CD14-positive monocyte (primary cell): ENCODE data around the gene FAM163B. TPM values are rescaled to one million over a fixed set of nuclear protein-coding genes. Genes with fewer than 3 reads are reported as not detected.

Experiments
- DNase-seq, 3 donors: peaks; one replicate each; pipeline ENCODE4 v3.0.0-alpha.2; 2011 to 2022
- H2AFZ ChIP-seq: 2 replicates; pipeline ENCODE4 v1.6.0; 2012; ENCODE audit warnings: mild to moderate bottlenecking, low read depth, low read length, inconsistent platforms; ENCODE audit not compliant: insufficient read depth, poor library complexity, severe bottlenecking
- H3K27ac ChIP-seq, 2 donors: 1 replicate in 1 of 2; 2 replicates in 1 of 2; pipeline ENCODE4 v1.5.1; 2012 to 2013; ENCODE audit warnings: low read length in 2 of 2, control low read depth in 1 of 2, inconsistent platforms in 1 of 2, low read depth in 1 of 2, mild to moderate bottlenecking in 1 of 2
- H3K27me3 ChIP-seq, 2 donors: one replicate each; pipeline versions ENCODE4 v1.6.0 to v1.6.1; 2011 to 2013; ENCODE audit warnings: low read length in 2 of 2; ENCODE audit not compliant: control insufficient read depth in 2 of 2, insufficient read depth in 2 of 2
- H3K36me3 ChIP-seq, 2 donors: replicated peaks in 1 of 2; 1 replicate in 1 of 2; 2 replicates in 1 of 2; pipeline versions ENCODE4 v1.5.1 to v1.6.1; 2012 to 2013; ENCODE audit warnings: low read length in 2 of 2, control low read depth in 1 of 2, inconsistent platforms in 1 of 2, mild to moderate bottlenecking in 1 of 2; ENCODE audit not compliant: insufficient read depth in 2 of 2, control insufficient read depth in 1 of 2
- H3K4me1 ChIP-seq, 2 donors: 1 replicate in 1 of 2; 2 replicates in 1 of 2; pipeline versions ENCODE4 v1.5.1 to v1.6.1; 2012 to 2013; ENCODE audit warnings: low read length in 2 of 2, control low read depth in 1 of 2, inconsistent platforms in 1 of 2, mild to moderate bottlenecking in 1 of 2, moderate library complexity in 1 of 2; ENCODE audit not compliant: insufficient read depth in 2 of 2, control insufficient read depth in 1 of 2
- H3K4me2 ChIP-seq: replicated peaks from 2 replicates; pipeline ENCODE3; 2012; ENCODE audit warnings: low read length, moderate library complexity, mild to moderate bottlenecking; ENCODE audit not compliant: poor library complexity, severe bottlenecking; ENCODE audit errors: extremely low read depth
- H3K4me3 ChIP-seq, 3 experiments: fragments of 200-600 bp in 1 of 3; sonication (generic) in 1 of 3; replicated peaks in 1 of 3; 1 replicate in 2 of 3; 2 replicates in 1 of 3; pipeline ENCODE4 v1.5.1; 2011 to 2013; ENCODE audit warnings: low read length in 3 of 3, mild to moderate bottlenecking in 3 of 3, control low read depth in 2 of 3, low read depth in 2 of 3, inconsistent platforms in 1 of 3, moderate library complexity in 1 of 3
- H3K79me2 ChIP-seq: 2 replicates; pipeline ENCODE4 v1.6.0; 2012; ENCODE audit warnings: mild to moderate bottlenecking, control low read depth, inconsistent platforms, low read length, moderate library complexity; ENCODE audit not compliant: insufficient read depth
- H3K9ac ChIP-seq: 2 replicates; pipeline ENCODE4 v1.6.0; 2017; ENCODE audit warnings: low read length, mild to moderate bottlenecking; ENCODE audit not compliant: insufficient read depth, poor library complexity, severe bottlenecking
- H3K9me3 ChIP-seq, 2 donors: replicated peaks in 1 of 2; 1 replicate in 1 of 2; 2 replicates in 1 of 2; pipeline versions ENCODE4 v1.5.1 to v1.6.1; 2012 to 2013; ENCODE audit warnings: low read length in 2 of 2, control low read depth in 1 of 2; ENCODE audit not compliant: control insufficient read depth in 1 of 2, insufficient read depth in 1 of 2
- H4K20me1 ChIP-seq: 2 replicates; pipeline ENCODE4 v1.6.0; 2012; ENCODE audit warnings: mild to moderate bottlenecking, low read length, control low read depth, moderate library complexity; ENCODE audit not compliant: insufficient read depth
- H3K27ac Mint-ChIP-seq, 7 donors: one replicate each; pipeline ENCODE4 v1.8.0; 2020; ENCODE audit warnings: mild to moderate bottlenecking in 7 of 7, mixed read lengths in 7 of 7, moderate library complexity in 6 of 7, inconsistent platforms in 2 of 7
- H3K27me3 Mint-ChIP-seq, 3 donors: one replicate each; pipeline ENCODE4 v1.8.0; 2021 to 2022; ENCODE audit warnings: low read depth in 3 of 3, mild to moderate bottlenecking in 3 of 3, mixed read lengths in 3 of 3, moderate library complexity in 3 of 3, inconsistent platforms in 1 of 3
- H3K36me3 Mint-ChIP-seq, 2 donors: one replicate each; pipeline ENCODE4 v1.8.0; 2020; ENCODE audit warnings: mixed read lengths in 2 of 2, inconsistent platforms in 1 of 2, mild to moderate bottlenecking in 1 of 2
- H3K4me1 Mint-ChIP-seq: one replicate; pipeline ENCODE4 v1.8.0; 2020; ENCODE audit warnings: mild to moderate bottlenecking, mixed read lengths
- H3K4me3 Mint-ChIP-seq, 2 donors: one replicate each; pipeline ENCODE4 v1.8.0; 2020; ENCODE audit warnings: mild to moderate bottlenecking in 2 of 2, mixed read lengths in 2 of 2, moderate library complexity in 1 of 2
- H3K9me3 Mint-ChIP-seq, 7 donors: one replicate each; pipeline ENCODE4 v1.8.0; 2020 to 2022; ENCODE audit warnings: mixed read lengths in 7 of 7, mild to moderate bottlenecking in 6 of 7, moderate library complexity in 6 of 7, inconsistent platforms in 2 of 7
- CTCF ChIP-seq: fragments of 200-600 bp; IDR thresholded peaks from one replicate; pipeline ENCODE4 v1.8.0; 2022; ENCODE audit warnings: antibody characterized with exemption, mild to moderate bottlenecking
- WGBS: methylation state at CpG from one replicate; pipeline ENCODE4 v1.1.5; 2013; ENCODE audit warnings: missing lambda C conversion rate; ENCODE audit not compliant: insufficient coverage; 5-methylcytosine and 5-hydroxymethylcytosine counted together
- intact Hi-C, 2 donors: fragments of 100-400 bp; cut with micrococcal nuclease; formaldehyde crosslinking; loops; one replicate each; pipeline versions ENCODE4 v1.15.0 to v1.15.1; 2023
- polyA plus RNA-seq, 3 donors: library from polyadenylated mRNA; depleted of rRNA in 1 of 3; unstranded in 2 of 3; stranded (reverse) in 1 of 3; fragments of 300-500 nt in 2 of 3; fragments of >200 nt in 1 of 3; fragmentation: Illumina TruSeq in 2 of 3; gene quantifications; 1 replicate in 2 of 3; 2 replicates in 1 of 3; pipeline ENCODE4 v1.2.3, GENCODE V29; 2012 to 2021

The FAM163B gene
- polyA plus RNA-seq, 3 donors: not detected

GRCh38 chr9:133534346-133535291 lies 74.6 kb downstream of the FAM163B start, which contains the start of gene ADAMTSL2:
Gene ADAMTSL2, plus strand, starts transcription at chr9:133534704. Its CDS starts 2,009 bp downstream, at chr9:133536713.
- DNase-seq: no peak
- peak within 1 kb of the TSS in 1 of 2 donors; percentile 73 for H3K4me3 Mint-ChIP-seq
- intact Hi-C loops: no loop called here
- Histone ChIP-seq H2AFZ (no peak within 1 kb of the TSS), H3K4me3 (no peak within 1 kb of the TSS), H3K36me3 (no peaks in the 10 kb centered on the region), H3K4me1 (peaks cover 3 to 7% of the 10 kb centered on the region in 2 donors), H3K9ac (no peak within 1 kb of the TSS), H3K9me3 (no peaks in the 10 kb centered on the region), H3K27me3 (peaks cover 0 to 43% of the 10 kb centered on the region in 2 donors), H3K79me2 (no peaks in the 10 kb centered on the region), H3K27ac (no peak within 1 kb of the TSS), H4K20me1 (no peaks in the 10 kb centered on the region), H3K4me2 (no peak within 1 kb of the TSS)
- peaks cover 11% of the 10 kb centered on the region for H3K4me1 Mint-ChIP-seq
- peaks cover 40 to 71% (median 47%) of the 10 kb centered on the region in 3 donors for H3K27me3 Mint-ChIP-seq
- H3K9me3 Mint-ChIP-seq: peaks cover 0 to 2% (median 0%) of the 10 kb centered on the region in 7 donors
- no peak for TF ChIP-seq CTCF
- no peaks in the 10 kb centered on the region for H3K36me3 Mint-ChIP-seq
- 6% methylated on average over 64 of the region's 70 CpGs for WGBS
- H3K27ac Mint-ChIP-seq: no peak within 1 kb of the TSS

- H3K4me3 Mint-ChIP-seq: peak overlapping the region in 1 of 2 donors; percentile 73
- Histone ChIP-seq H3K9ac (no peak overlapping the region), H4K20me1 (no peaks in the 10 kb centered on the region), H2AFZ (no peak overlapping the region), H3K9me3 (no peaks in the 10 kb centered on the region), H3K79me2 (no peaks in the 10 kb centered on the region), H3K4me2 (no peak overlapping the region), H3K27me3 (peaks cover 0 to 35% of the 10 kb centered on the region in 2 donors), H3K4me3 (no peak overlapping the region), H3K36me3 (no peaks in the 10 kb centered on the region), H3K27ac (no peak overlapping the region), H3K4me1 (no peaks in the 10 kb centered on the region)
- no peak for TF ChIP-seq CTCF
- H3K9me3 Mint-ChIP-seq: peaks cover 0 to 2% (median 0%) of the 10 kb centered on the region in 7 donors
- DNase-seq: no peak
- peaks cover 32 to 64% (median 41%) of the 10 kb centered on the region in 3 donors for H3K27me3 Mint-ChIP-seq
- WGBS: 52% methylated on average over 8 of the region's 9 CpGs
- peaks cover 6% of the 10 kb centered on the region for H3K4me1 Mint-ChIP-seq
- H3K27ac Mint-ChIP-seq: no peak overlapping the region
- intact Hi-C loops: no loop called here
- no peaks in the 10 kb centered on the region for H3K36me3 Mint-ChIP-seq
Observed at GRCh38 chr9:133533857-133534256, 75.3 kb downstream of the FAM163B start.
